ENCODE results near the gene TMPRSS4.

DNA sequence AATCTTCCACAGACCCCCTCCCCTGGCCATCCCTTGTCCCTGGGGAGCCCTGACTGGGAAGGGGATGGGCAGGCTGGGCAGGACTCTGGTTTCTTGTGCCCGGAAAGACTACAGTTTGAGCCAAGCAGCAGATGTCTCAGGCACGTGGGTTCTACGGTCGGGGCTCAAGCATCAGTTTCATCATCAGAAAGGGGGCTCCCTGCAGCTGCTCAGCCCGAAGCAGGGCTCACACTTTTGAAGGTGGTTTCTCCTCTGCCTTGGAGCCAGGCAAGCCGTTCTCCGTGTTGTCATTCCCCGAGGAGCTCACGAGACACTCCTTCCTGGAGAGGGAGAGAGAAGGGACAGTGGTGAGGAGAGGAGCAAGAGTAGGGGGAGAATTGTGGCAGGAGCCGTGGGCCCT lies 59.9 kb downstream of the TMPRSS4 start:
- TF ChIP-seq, protein P1, sequence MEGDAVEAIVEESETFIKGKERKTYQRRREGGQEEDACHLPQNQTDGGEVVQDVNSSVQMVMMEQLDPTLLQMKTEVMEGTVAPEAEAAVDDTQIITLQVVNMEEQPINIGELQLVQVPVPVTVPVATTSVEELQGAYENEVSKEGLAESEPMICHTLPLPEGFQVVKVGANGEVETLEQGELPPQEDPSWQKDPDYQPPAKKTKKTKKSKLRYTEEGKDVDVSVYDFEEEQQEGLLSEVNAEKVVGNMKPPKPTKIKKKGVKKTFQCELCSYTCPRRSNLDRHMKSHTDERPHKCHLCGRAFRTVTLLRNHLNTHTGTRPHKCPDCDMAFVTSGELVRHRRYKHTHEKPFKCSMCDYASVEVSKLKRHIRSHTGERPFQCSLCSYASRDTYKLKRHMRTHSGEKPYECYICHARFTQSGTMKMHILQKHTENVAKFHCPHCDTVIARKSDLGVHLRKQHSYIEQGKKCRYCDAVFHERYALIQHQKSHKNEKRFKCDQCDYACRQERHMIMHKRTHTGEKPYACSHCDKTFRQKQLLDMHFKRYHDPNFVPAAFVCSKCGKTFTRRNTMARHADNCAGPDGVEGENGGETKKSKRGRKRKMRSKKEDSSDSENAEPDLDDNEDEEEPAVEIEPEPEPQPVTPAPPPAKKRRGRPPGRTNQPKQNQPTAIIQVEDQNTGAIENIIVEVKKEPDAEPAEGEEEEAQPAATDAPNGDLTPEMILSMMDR (conservative IDR thresholded peaks at IDR 0.05) = no peak
- no peak for TF ChIP-seq ZFX (IDR thresholded peaks at IDR 0.05)

Measured in C4-2B (cell line).